IMR-90 (cell line): Measurements from ENCODE around the gene STRN. TPM values are rescaled to one million over a fixed set of nuclear protein-coding genes. Genes with fewer than 3 reads are reported as not detected.
A peak's percentile ranks its signal among the peaks of the same experiment; 100 is the strongest.

Experiments
- ATAC-seq: fragments of 200-7000 bp; cut with Tn5 transposase; 2 replicates; pipeline ENCODE4 v1.9.1; 2020; ENCODE audit warnings: low read depth, mild to moderate bottlenecking, moderate library complexity
- BruUV-seq: library from RNA; stranded (reverse); fragments of 400-500 nt; replicated peaks from 2 replicates; lab custom pipeline; 2021; lab: Mats Ljungman, UMichigan
- CTCF ChIA-PET: fragments of 300-600 bp; formaldehyde crosslinking; extraction: SDS; loops from one replicate; lab custom pipeline; 2021; ENCODE audit warnings: antibody characterized with exemption; lab: Yijun Ruan, JAX
- POLR2A ChIA-PET: fragments of 300-600 bp; sonication (Branson Sonifier 250); formaldehyde crosslinking; loops from one replicate; lab custom pipeline; 2022; ENCODE audit warnings: antibody characterized with exemption; ENCODE audit not compliant: unreplicated experiment; lab: Charles Lee
- DNase-seq: peaks from one replicate; pipeline ENCODE4 v3.0.0; 2013
- H2AFZ ChIP-seq: replicated peaks from 2 replicates; pipeline ENCODE3; 2013; ENCODE audit warnings: low read length, mild to moderate bottlenecking; ENCODE audit not compliant: poor library complexity
- H2AK5ac ChIP-seq: 2 replicates; pipeline ENCODE4 v1.6.1; 2013; ENCODE audit warnings: low read depth, low read length, inconsistent platforms
- H2AK9ac ChIP-seq: replicated peaks from 2 replicates; pipeline ENCODE3; 2013; ENCODE audit warnings: mild to moderate bottlenecking, low read depth, low read length, moderate library complexity; ENCODE audit not compliant: poor library complexity
- H2BK120ac ChIP-seq: 2 replicates; pipeline ENCODE4 v1.6.1; 2013; ENCODE audit warnings: low read depth, low read length, inconsistent platforms
- H2BK15ac ChIP-seq: 3 replicates; pipeline ENCODE4 v1.6.1; 2013; ENCODE audit warnings: low read depth, low read length, inconsistent platforms
- H2BK20ac ChIP-seq: 2 replicates; pipeline ENCODE4 v1.6.1; 2013; ENCODE audit warnings: low read depth, mild to moderate bottlenecking, inconsistent platforms, low read length, moderate library complexity
- H2BK5ac ChIP-seq: 2 replicates; pipeline ENCODE4 v1.6.1; 2013; ENCODE audit warnings: mild to moderate bottlenecking, low read depth, low read length, inconsistent platforms; ENCODE audit not compliant: poor library complexity, severe bottlenecking
- H3K14ac ChIP-seq: replicated peaks from 2 replicates; pipeline ENCODE4 v1.6.1; 2013; ENCODE audit warnings: low read depth, low read length, inconsistent platforms
- H3K18ac ChIP-seq: 2 replicates; pipeline ENCODE4 v1.6.1; 2013; ENCODE audit warnings: low read depth, low read length, control low read depth
- H3K23ac ChIP-seq: 2 replicates; pipeline ENCODE4 v1.6.1; 2013; ENCODE audit warnings: low read depth, low read length, inconsistent platforms
- H3K27ac ChIP-seq: 2 replicates; pipeline ENCODE4 v1.5.1; 2013; ENCODE audit warnings: mild to moderate bottlenecking, control low read depth, low read length; ENCODE audit not compliant: insufficient read depth
- H3K27me3 ChIP-seq: 2 replicates; pipeline ENCODE4 v1.6.1; 2013; ENCODE audit warnings: low read length; ENCODE audit not compliant: control insufficient read depth, insufficient read depth
- H3K36me3 ChIP-seq: 2 replicates; pipeline ENCODE4 v1.6.1; 2013; ENCODE audit warnings: low read length, mixed read lengths; ENCODE audit not compliant: control insufficient read depth, insufficient read depth
- H3K4ac ChIP-seq: 2 replicates; pipeline ENCODE4 v1.6.1; 2013; ENCODE audit warnings: low read depth, low read length, inconsistent platforms
- H3K4me1 ChIP-seq: 2 replicates; pipeline ENCODE4 v1.6.1; 2013; ENCODE audit warnings: low read length, mixed read lengths; ENCODE audit not compliant: control insufficient read depth, insufficient read depth
- H3K4me2 ChIP-seq: 2 replicates; pipeline ENCODE4 v1.6.1; 2013; ENCODE audit warnings: low read depth, mild to moderate bottlenecking, control low read depth, low read length, moderate library complexity
- H3K4me3 ChIP-seq: 2 replicates; pipeline ENCODE4 v1.5.1; 2013; ENCODE audit warnings: low read depth, mild to moderate bottlenecking, control low read depth, low read length, moderate library complexity; ENCODE audit not compliant: insufficient read depth
- H3K56ac ChIP-seq: 2 replicates; pipeline ENCODE4 v1.6.1; 2013; ENCODE audit warnings: low read length, inconsistent platforms; ENCODE audit not compliant: insufficient read depth; ENCODE audit errors: extremely low read depth
- H3K79me1 ChIP-seq, 2 experiments: 2 replicates each; pipeline ENCODE4 v1.6.1; 2013; ENCODE audit warnings: low read length in 2 of 2, inconsistent platforms in 1 of 2, low read depth in 1 of 2
- H3K9ac ChIP-seq: 2 replicates; pipeline ENCODE4 v1.6.1; 2013; ENCODE audit warnings: low read depth, low read length, control low read depth
- H3K9me1 ChIP-seq: 2 replicates; pipeline ENCODE4 v1.6.1; 2013; ENCODE audit warnings: low read length, inconsistent platforms; ENCODE audit not compliant: insufficient read depth
- H3K9me3 ChIP-seq: 2 replicates; pipeline ENCODE4 v1.6.1; 2013; ENCODE audit warnings: low read length; ENCODE audit not compliant: control insufficient read depth, insufficient read depth
- H4K20me1 ChIP-seq: 2 replicates; pipeline ENCODE4 v1.6.1; 2013; ENCODE audit warnings: low read length, inconsistent platforms; ENCODE audit not compliant: insufficient read depth
- H4K5ac ChIP-seq: 2 replicates; pipeline ENCODE4 v1.6.1; 2013; ENCODE audit warnings: mild to moderate bottlenecking, low read depth, low read length, control low read depth
- H4K8ac ChIP-seq, 2 experiments: 2 replicates each; pipeline ENCODE4 v1.6.1; 2013; ENCODE audit warnings: low read depth in 2 of 2, low read length in 2 of 2, control low read depth in 1 of 2, inconsistent platforms in 1 of 2
- H4K91ac ChIP-seq: 2 replicates; pipeline ENCODE4 v1.6.1; 2013; ENCODE audit warnings: low read depth, low read length, inconsistent platforms; ENCODE audit not compliant: insufficient read depth
- BHLHE40 ChIP-seq: fragments of 150-350 bp; IDR thresholded peaks from 2 replicates; pipeline ENCODE4 v1.6.1; 2016; ENCODE audit warnings: mild to moderate bottlenecking, low read depth, low read length
- CEBPB ChIP-seq: IDR thresholded peaks from 2 replicates; pipeline ENCODE4 v1.6.1; 2012; ENCODE audit warnings: low read depth, low read length, improper control_type of control experiment
- MAZ ChIP-seq: IDR thresholded peaks from 2 replicates; pipeline ENCODE4 v1.6.1; 2012; ENCODE audit warnings: low read depth, mild to moderate bottlenecking, low read length, improper control_type of control experiment, moderate library complexity, borderline replicate concordance
- POLR2A ChIP-seq: IDR thresholded peaks from 2 replicates; pipeline ENCODE4 v1.6.1; 2012; ENCODE audit warnings: mild to moderate bottlenecking, low read depth, low read length
- RFX5 ChIP-seq: IDR thresholded peaks from 2 replicates; pipeline ENCODE4 v1.8.0; 2012; ENCODE audit warnings: low read depth, mild to moderate bottlenecking, low read length, moderate library complexity
- WGBS, 2 experiments: methylation state at CpG; one replicate each; pipeline versions ENCODE4 v1.1.5 to v1.1.7; 2013; ENCODE audit warnings: missing lambda C conversion rate in 2 of 2; ENCODE audit not compliant: insufficient read length in 1 of 2; ENCODE audit errors: extremely low coverage in 2 of 2; 5-methylcytosine and 5-hydroxymethylcytosine counted together
- dilution Hi-C: fragments of 300-500 bp; cut with HindIII; formaldehyde crosslinking; loops from one replicate; pipeline ENCODE4 v1.14.3; 2018; ENCODE audit warnings: low sequenced_read_pairs; ENCODE audit not compliant: unreplicated experiment
- in situ Hi-C: fragments of 300-500 bp; cut with MboI; formaldehyde crosslinking; loops from 3 replicates; pipeline ENCODE4 v1.14.3; 2019; ENCODE audit warnings: low sequenced_read_pairs, inconsistent platforms, mixed read lengths
- intact Hi-C: fragments of 100-400 bp; cut with micrococcal nuclease; formaldehyde crosslinking; loops from 2 replicates; pipeline ENCODE4 v1.10.0; 2022
- polyA plus RNA-seq, 3 experiments: library from polyadenylated mRNA; depleted of rRNA; stranded (reverse); fragments of >200 nt; gene quantifications; 2 replicates each; pipeline ENCODE4 v1.2.3, GENCODE V29; 2012; ENCODE audit warnings: low replicate concordance in 1 of 3
- total RNA-seq: library from RNA; depleted of rRNA; stranded (reverse); fragments of >200 nt; gene quantifications from 2 replicates; pipeline ENCODE4 v1.2.3, GENCODE V29; 2012
- TF ChIP-seq, protein P1 (sequence below): fragments of 150-350 bp; IDR thresholded peaks from 2 replicates; pipeline ENCODE4 v1.6.1; 2017; ENCODE audit warnings: mild to moderate bottlenecking, antibody characterized with exemption, low read length, low read depth
- TF ChIP-seq, protein P2 (sequence below): conservative IDR thresholded peaks from 2 replicates; pipeline ENCODE4 v1.5.1; 2012; ENCODE audit warnings: mild to moderate bottlenecking, low read depth, low read length, improper control_type of control experiment

The STRN gene
- total and polyA plus RNA-seq, 2 of the 4 experiments (the other 2 are of a cell fraction), result 5.1 to 23.3 TPM

DNA sequence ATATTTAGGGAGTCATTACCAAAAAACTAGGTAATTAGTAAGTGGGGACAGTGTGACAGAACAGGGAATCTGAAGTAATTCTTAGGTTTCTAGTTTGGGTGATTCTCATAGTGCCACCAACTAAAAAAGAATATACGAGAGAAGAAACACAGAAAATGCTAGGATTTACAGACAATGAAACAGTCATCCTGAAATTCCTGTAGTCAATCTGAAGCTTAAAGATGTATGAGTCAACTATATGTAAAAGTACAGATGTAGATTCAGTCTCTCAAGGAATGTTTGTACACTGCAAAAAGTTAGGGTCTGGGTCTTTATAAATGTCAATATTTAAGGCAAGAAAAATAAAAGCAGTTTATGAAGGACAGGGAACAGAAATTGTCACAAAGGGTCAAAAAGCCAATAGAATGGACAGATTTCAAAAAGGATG, 107.0 kb downstream of the STRN start:
- ChIA-PET POLR2A (no interaction called here), CTCF (no interaction called here)
- TF ChIP-seq RFX5 (no peak), BHLHE40 (no peak), CEBPB (no peak), POLR2A (no peak), MAZ (no peak)
- TF ChIP-seq, protein P1, sequence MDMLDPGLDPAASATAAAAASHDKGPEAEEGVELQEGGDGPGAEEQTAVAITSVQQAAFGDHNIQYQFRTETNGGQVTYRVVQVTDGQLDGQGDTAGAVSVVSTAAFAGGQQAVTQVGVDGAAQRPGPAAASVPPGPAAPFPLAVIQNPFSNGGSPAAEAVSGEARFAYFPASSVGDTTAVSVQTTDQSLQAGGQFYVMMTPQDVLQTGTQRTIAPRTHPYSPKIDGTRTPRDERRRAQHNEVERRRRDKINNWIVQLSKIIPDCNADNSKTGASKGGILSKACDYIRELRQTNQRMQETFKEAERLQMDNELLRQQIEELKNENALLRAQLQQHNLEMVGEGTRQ, result no peak
- TF ChIP-seq, protein P2, sequence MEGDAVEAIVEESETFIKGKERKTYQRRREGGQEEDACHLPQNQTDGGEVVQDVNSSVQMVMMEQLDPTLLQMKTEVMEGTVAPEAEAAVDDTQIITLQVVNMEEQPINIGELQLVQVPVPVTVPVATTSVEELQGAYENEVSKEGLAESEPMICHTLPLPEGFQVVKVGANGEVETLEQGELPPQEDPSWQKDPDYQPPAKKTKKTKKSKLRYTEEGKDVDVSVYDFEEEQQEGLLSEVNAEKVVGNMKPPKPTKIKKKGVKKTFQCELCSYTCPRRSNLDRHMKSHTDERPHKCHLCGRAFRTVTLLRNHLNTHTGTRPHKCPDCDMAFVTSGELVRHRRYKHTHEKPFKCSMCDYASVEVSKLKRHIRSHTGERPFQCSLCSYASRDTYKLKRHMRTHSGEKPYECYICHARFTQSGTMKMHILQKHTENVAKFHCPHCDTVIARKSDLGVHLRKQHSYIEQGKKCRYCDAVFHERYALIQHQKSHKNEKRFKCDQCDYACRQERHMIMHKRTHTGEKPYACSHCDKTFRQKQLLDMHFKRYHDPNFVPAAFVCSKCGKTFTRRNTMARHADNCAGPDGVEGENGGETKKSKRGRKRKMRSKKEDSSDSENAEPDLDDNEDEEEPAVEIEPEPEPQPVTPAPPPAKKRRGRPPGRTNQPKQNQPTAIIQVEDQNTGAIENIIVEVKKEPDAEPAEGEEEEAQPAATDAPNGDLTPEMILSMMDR, result no peak
- H4K91ac ChIP-seq, result no peak overlapping the region
- no peaks in the 10 kb centered on the region for H3K9me3 ChIP-seq
- no peaks in the 10 kb centered on the region for H3K79me1 ChIP-seq
- H3K4me1 ChIP-seq, result no peaks in the 10 kb centered on the region
- H4K20me1 ChIP-seq, result no peaks in the 10 kb centered on the region
- H2BK120ac ChIP-seq, result no peak overlapping the region
- H3K27ac ChIP-seq, result no peak overlapping the region
- no peak overlapping the region for H4K5ac ChIP-seq
- in situ Hi-C loops (no loop called here), intact Hi-C loops (no loop called here), dilution Hi-C loops (no loop called here)
- H3K56ac ChIP-seq, result no peak overlapping the region
- no peak overlapping the region for H3K4me3 ChIP-seq
- DNase-seq, result peak; percentile 9
- BruUV-seq, result no TSS peak
- no peak overlapping the region for H3K4ac ChIP-seq
- H3K27me3 ChIP-seq, result no peaks in the 10 kb centered on the region
- H3K36me3 ChIP-seq, result peaks cover 11% of the 10 kb centered on the region
- no peak overlapping the region for H3K23ac ChIP-seq
- no peak overlapping the region for H4K8ac ChIP-seq
- H2BK15ac ChIP-seq, result no peak overlapping the region
- no peak for ATAC-seq
- H3K9me1 ChIP-seq, result peaks cover 2% of the 10 kb centered on the region; the same call in 1 of the 2 replicates
- no peak overlapping the region for H2AK9ac ChIP-seq
- no peak overlapping the region for H3K9ac ChIP-seq
- no peak overlapping the region for H2BK5ac ChIP-seq
- no peak overlapping the region for H3K18ac ChIP-seq
- no peak overlapping the region for H3K4me2 ChIP-seq
- H2AFZ ChIP-seq, result no peak overlapping the region
- H2BK20ac ChIP-seq, result no peak overlapping the region
- WGBS, 2 experiments, result no CpG with 5 or more reads among the region's 1 CpG
- no peak overlapping the region for H3K14ac ChIP-seq
- no peak overlapping the region for H2AK5ac ChIP-seq
